Vagina (tissue), 2 donors: Measurements from ENCODE around the gene TRMU. TPM values are rescaled to one million over a fixed set of nuclear protein-coding genes. Genes with fewer than 3 reads are reported as not detected.

ENCODE experiments used
- DNase-seq, 2 donors: peaks; one replicate each; pipeline ENCODE4 v3.0.0-alpha.2; 2017; ENCODE audit errors: extremely low spot score in 2 of 2
- H3K27ac ChIP-seq: fragments of 200-600 bp; sonication (generic); one replicate; pipeline ENCODE4 v1.5.1; 2019
- H3K27me3 ChIP-seq: fragments of 200-600 bp; sonication (generic); one replicate; pipeline ENCODE4 v1.5.1; 2019
- H3K36me3 ChIP-seq, 2 donors: fragments of 200-600 bp; sonication (generic); one replicate each; pipeline ENCODE4 v1.5.1; 2017 to 2019
- H3K4me1 ChIP-seq: fragments of 200-600 bp; sonication (generic); one replicate; pipeline ENCODE4 v1.5.1; 2019
- H3K4me3 ChIP-seq, 2 donors: fragments of 200-600 bp; sonication (generic); 1 replicate in 1 of 2; 2 replicates in 1 of 2; pipeline ENCODE4 v1.5.1; 2016 to 2019
- H3K9me3 ChIP-seq: fragments of 200-600 bp; sonication (generic); one replicate; pipeline ENCODE4 v1.5.1; 2019
- CTCF ChIP-seq, 3 experiments: fragments of 450-650 bp in 2 of 3; fragments of 200-600 bp in 1 of 3; sonication (generic) in 1 of 3; IDR thresholded peaks; one replicate each; pipeline ENCODE4 v1.5.1; 2017 to 2019; ENCODE audit warnings: antibody characterized with exemption in 3 of 3, mild to moderate bottlenecking in 2 of 3, moderate library complexity in 2 of 3
- POLR2A ChIP-seq, 2 donors: fragments of 450-650 bp; IDR thresholded peaks; one replicate each; pipeline ENCODE4 v1.6.1; 2017; ENCODE audit warnings: antibody characterized with exemption in 2 of 2, mild to moderate bottlenecking in 2 of 2, moderate library complexity in 2 of 2
- POLR2AphosphoS5 ChIP-seq, 2 donors: sonication (generic); formaldehyde crosslinking; IDR thresholded peaks; one replicate each; pipeline ENCODE4 v1.9.0; 2017; ENCODE audit warnings: antibody characterized with exemption in 2 of 2, mild to moderate bottlenecking in 2 of 2, low read depth in 1 of 2; ENCODE audit not compliant: insufficient read depth in 1 of 2
- intact Hi-C: fragments of 100-400 bp; cut with DNase I; formaldehyde crosslinking; loops from one replicate; pipeline ENCODE4 v1.15.1; 2023
- total RNA-seq: library from RNA; depleted of rRNA; stranded (reverse); fragments of >200 nt; gene quantifications from one replicate; pipeline ENCODE4 v1.2.3, GENCODE V29; 2016

The TRMU gene
- total RNA-seq, 1 donor from 2014 or later: 37.1 TPM

DNA sequence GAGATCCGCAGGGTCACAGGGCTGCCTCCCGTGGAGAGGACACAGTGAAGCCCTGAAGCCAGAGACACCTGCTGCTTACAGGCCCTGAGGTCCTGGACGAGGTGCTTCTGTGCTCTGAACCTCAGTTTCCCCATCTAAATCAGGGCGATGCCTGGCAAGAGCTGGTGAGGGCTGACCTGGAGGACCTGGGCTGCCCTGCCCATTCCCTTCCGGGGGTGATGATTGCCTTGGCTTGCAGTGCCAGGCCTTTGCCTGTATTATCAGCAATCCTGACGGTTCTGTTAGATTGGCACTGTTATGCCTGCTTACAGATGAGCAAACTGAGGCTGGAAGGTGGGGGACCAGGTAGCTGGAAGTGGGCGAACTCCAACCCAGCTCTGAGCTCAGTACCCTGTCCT lies 46.7 kb upstream of the TRMU start:
- H3K4me1 ChIP-seq: no peaks in the 10 kb centered on the region
- no peaks in the 10 kb centered on the region for H3K27me3 ChIP-seq
- intact Hi-C loops: no loop called here
- H3K9me3 ChIP-seq: no peaks in the 10 kb centered on the region
- H3K4me3 ChIP-seq: no peak overlapping the region
- H3K27ac ChIP-seq: no peak overlapping the region
- H3K36me3 ChIP-seq: peaks cover 0 to 49% of the 10 kb centered on the region in 2 donors
- TF ChIP-seq CTCF (IDR thresholded peaks at IDR 0.05): no peak
- TF ChIP-seq POLR2AphosphoS5 (IDR thresholded peaks at IDR 0.05; ENCODE audit: insufficient read depth in 1 of 2, low read depth in 1 of 2): no peak
- no peak for TF ChIP-seq POLR2A (IDR thresholded peaks at IDR 0.05)
- DNase-seq: no peak

DNA sequence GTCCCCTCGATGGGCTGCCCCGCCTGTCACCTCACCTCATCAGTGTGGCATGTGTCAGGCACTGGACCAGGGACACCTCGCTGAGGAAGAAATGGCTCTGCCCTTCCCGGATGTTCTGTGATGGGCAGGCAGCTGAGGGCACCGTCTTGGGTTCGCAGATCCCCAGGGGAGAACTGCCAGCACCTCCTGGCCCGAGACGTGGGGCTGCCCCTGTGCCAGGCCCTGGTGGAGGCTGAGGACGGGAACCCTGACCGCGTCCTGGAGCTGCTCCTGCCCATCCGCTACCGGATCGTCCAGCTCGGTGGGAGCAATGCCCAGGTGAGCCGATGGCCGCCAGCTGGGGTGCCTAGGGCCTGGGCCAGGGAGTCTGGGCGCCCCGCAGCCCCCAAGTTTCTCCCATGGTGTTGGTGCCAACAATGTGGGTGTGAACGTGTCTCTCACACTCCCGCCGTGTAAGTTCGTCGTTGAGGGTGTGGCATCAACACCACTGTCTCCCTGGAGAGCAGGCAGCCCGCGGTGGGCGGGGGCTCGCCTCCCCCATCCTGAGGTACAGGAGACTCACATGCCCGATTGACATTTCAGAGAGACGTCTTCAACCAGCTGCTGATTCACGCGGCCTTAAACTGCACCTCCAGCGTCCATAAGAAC lies 46.1 kb upstream of the TRMU start:
- intact Hi-C loops: no loop called here
- Histone ChIP-seq H3K9me3 (no peaks in the 10 kb centered on the region), H3K27ac (no peak overlapping the region), H3K4me1 (no peaks in the 10 kb centered on the region), H3K27me3 (no peaks in the 10 kb centered on the region), H3K36me3 (peaks cover 0 to 44% of the 10 kb centered on the region in 2 donors), H3K4me3 (no peak overlapping the region)
- DNase-seq: no peak
- no peak for TF ChIP-seq POLR2A (IDR thresholded peaks at IDR 0.05)
- TF ChIP-seq POLR2AphosphoS5 (IDR thresholded peaks at IDR 0.05; ENCODE audit: insufficient read depth in 1 of 2, low read depth in 1 of 2): no peak
- TF ChIP-seq CTCF (IDR thresholded peaks at IDR 0.05): no peak

GRCh38 chr22:46290121-46290842 lies 45.2 kb upstream of the TRMU start:
- H3K36me3 ChIP-seq: peaks cover 0 to 35% of the 10 kb centered on the region in 2 donors
- H3K9me3 ChIP-seq: no peaks in the 10 kb centered on the region
- TF ChIP-seq POLR2AphosphoS5 (IDR thresholded peaks at IDR 0.05; ENCODE audit: insufficient read depth in 1 of 2, low read depth in 1 of 2) (no peak), CTCF (IDR thresholded peaks at IDR 0.05) (no peak), POLR2A (IDR thresholded peaks at IDR 0.05) (no peak)
- no peaks in the 10 kb centered on the region for H3K4me1 ChIP-seq
- H3K4me3 ChIP-seq: no peak overlapping the region
- DNase-seq: no peak
- intact Hi-C loops: loop anchor here (10.0 kb wide), 1 partner anchor 295 kb away; no protein-coding TSS in a partner anchor
- H3K27me3 ChIP-seq: no peaks in the 10 kb centered on the region
- no peak overlapping the region for H3K27ac ChIP-seq

DNA sequence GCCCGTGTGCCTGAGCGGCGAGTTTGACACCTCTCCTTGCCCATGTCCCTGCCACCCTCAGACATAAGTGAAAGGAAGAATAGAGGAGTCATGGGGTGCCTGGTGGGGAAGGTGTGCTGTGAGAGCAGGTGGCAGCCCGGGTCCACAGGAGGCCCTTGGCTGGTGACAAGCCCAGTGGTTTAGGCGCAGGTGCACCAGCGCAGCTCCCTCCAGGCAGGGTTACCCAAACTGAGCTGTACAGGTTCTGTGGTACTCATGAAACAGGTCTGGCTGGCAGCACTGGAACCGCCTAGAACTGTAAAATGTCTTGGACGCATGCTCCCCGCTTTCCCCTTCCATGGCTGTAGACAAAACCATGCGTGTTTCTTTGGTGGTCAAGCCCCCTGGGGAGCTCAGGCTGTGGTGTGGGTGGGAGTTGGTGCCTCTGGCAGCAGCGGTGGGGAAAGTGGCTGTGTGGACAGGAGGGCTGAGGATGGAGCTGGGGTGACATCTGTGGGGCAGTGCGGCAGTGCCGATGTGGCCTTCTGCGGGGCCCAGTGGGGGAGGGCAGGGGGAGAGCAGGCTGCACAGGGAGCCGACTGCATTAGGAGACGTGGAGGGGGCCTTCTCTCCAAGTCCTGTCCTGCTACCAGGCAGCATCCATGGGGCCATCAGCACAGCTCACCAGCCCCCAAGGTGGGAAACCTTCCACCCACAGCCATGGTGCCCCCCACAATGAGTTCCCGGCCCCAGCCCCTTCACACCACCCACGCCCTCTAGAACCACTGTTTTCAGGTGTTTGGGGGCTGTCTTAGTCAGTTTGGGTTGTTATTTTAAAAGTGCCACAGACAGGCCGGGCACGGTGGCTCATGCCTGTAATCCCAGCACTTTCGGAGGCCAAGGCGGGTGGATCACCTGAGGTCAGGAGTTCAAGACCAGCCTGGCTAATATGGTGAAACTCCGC lies 44.4 kb upstream of the TRMU start:
- intact Hi-C loops: loop anchor here (10.0 kb wide), 1 partner anchor 296 kb away; no protein-coding TSS in a partner anchor
- Histone ChIP-seq H3K4me3 (no peak overlapping the region), H3K9me3 (no peaks in the 10 kb centered on the region), H3K27ac (no peak overlapping the region), H3K36me3 (peaks cover 0 to 28% of the 10 kb centered on the region in 2 donors), H3K4me1 (peaks cover 8% of the 10 kb centered on the region), H3K27me3 (no peaks in the 10 kb centered on the region)
- TF ChIP-seq POLR2A (IDR thresholded peaks at IDR 0.05) (no peak), CTCF (IDR thresholded peaks at IDR 0.05) (no peak), POLR2AphosphoS5 (IDR thresholded peaks at IDR 0.05; ENCODE audit: insufficient read depth in 1 of 2, low read depth in 1 of 2) (no peak)
- no peak for DNase-seq
